Measurements from ENCODE around the gene SEPHS2. TPM values are rescaled to one million over a fixed set of nuclear protein-coding genes. Genes with fewer than 3 reads are reported as not detected.

SEPHS2 gene
- total and polyA plus RNA-seq, 8 donors: 30.7 to 167 (median 43.6) TPM

DNA sequence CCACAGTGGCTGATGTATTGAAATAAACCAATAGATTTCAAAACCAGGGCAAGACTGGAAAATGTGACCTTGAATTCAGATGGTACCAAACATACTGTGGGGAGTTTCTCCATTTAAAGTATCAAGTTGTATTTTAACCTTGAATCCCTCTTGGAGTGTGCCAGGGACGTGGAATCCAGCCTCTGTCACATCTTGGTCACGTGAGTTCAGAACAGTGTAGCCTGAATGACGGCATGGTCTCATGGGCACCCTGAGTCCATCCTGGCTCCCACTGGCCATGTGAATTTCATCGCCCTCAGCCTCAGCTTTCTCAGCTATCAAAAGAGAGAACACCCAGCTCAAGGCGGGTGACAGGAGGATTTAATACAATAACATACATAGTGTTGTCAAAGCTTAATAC is 31.5 kb downstream of the SEPHS2 start:
- H3K27ac ChIP-seq: peak overlapping the region in 1 of 5 donors; percentile 0
- WGBS, 5 donors: 88 to 91% (median 90%) methylated on average over 5 of the region's 5 CpGs
- no peak overlapping the region for H3K4me3 ChIP-seq
- peaks cover 14 to 31% (median 25%) of the 10 kb centered on the region in 4 donors for H3K4me1 ChIP-seq
- no peak for DNase-seq
- no peaks in the 10 kb centered on the region for H3K9me3 ChIP-seq
- H3K36me3 ChIP-seq: peaks cover 9 to 30% (median 15%) of the 10 kb centered on the region in 4 donors
- H3K27me3 ChIP-seq: no peaks in the 10 kb centered on the region
- intact Hi-C loops (cut with DNase I; ENCODE audit: low total_unique reads): loop anchor here (10.0 kb wide), 1 partner anchor 49 kb away; no protein-coding TSS in a partner anchor
- TF ChIP-seq, protein P1, sequence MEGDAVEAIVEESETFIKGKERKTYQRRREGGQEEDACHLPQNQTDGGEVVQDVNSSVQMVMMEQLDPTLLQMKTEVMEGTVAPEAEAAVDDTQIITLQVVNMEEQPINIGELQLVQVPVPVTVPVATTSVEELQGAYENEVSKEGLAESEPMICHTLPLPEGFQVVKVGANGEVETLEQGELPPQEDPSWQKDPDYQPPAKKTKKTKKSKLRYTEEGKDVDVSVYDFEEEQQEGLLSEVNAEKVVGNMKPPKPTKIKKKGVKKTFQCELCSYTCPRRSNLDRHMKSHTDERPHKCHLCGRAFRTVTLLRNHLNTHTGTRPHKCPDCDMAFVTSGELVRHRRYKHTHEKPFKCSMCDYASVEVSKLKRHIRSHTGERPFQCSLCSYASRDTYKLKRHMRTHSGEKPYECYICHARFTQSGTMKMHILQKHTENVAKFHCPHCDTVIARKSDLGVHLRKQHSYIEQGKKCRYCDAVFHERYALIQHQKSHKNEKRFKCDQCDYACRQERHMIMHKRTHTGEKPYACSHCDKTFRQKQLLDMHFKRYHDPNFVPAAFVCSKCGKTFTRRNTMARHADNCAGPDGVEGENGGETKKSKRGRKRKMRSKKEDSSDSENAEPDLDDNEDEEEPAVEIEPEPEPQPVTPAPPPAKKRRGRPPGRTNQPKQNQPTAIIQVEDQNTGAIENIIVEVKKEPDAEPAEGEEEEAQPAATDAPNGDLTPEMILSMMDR (IDR thresholded peaks at IDR 0.05): no peak

DNA sequence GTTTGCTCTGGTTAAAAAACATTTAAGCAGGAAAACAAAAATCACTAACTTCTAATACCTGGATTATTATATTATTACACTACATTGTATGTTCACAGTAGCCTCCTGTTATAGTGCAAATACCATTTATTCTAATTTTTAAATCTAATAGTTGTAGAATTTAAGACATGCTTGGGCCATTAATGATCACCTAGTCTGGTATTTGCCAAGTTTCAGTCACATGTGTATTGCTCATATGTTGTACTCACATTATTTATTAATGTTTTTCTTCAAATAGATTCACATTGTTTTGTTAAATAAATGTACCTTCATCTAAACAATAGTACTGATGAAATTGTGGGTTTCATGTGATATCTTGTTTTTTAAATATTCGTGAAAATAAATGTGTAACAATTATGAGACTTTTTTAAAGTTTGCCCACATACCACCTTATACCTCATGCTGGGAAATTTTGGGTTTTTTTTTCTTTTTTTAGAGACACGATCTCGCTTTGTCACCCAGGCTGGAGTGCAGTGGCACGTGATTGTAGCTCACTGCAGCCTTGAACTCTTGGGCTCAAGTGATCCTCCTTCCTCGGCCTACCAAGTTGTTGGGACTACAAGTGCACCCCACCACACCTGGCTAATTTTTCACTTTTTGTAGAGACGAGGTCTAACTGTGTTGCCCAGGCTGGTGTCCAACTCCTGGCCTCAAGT is 32.4 kb downstream of the SEPHS2 start:
- H3K27me3 ChIP-seq: no peaks in the 10 kb centered on the region
- H3K9me3 ChIP-seq: no peaks in the 10 kb centered on the region
- no peak overlapping the region for H3K4me3 ChIP-seq
- intact Hi-C loops (cut with DNase I; ENCODE audit: low total_unique reads): loop anchor here (10.0 kb wide), 1 partner anchor 48 kb away; no protein-coding TSS in a partner anchor
- no peak for TF ChIP-seq POLR2A (IDR thresholded peaks at IDR 0.05)
- H3K4me1 ChIP-seq: peaks cover 23 to 35% (median 28%) of the 10 kb centered on the region in 4 donors
- peak overlapping the region in 1 of 5 donors; percentile 0 for H3K27ac ChIP-seq
- WGBS, 5 donors: 86 to 92% (median 90%) methylated on average over 6 of the region's 6 CpGs
- H3K36me3 ChIP-seq: peaks cover 9 to 30% (median 15%) of the 10 kb centered on the region in 4 donors
- no peak for DNase-seq

DNA sequence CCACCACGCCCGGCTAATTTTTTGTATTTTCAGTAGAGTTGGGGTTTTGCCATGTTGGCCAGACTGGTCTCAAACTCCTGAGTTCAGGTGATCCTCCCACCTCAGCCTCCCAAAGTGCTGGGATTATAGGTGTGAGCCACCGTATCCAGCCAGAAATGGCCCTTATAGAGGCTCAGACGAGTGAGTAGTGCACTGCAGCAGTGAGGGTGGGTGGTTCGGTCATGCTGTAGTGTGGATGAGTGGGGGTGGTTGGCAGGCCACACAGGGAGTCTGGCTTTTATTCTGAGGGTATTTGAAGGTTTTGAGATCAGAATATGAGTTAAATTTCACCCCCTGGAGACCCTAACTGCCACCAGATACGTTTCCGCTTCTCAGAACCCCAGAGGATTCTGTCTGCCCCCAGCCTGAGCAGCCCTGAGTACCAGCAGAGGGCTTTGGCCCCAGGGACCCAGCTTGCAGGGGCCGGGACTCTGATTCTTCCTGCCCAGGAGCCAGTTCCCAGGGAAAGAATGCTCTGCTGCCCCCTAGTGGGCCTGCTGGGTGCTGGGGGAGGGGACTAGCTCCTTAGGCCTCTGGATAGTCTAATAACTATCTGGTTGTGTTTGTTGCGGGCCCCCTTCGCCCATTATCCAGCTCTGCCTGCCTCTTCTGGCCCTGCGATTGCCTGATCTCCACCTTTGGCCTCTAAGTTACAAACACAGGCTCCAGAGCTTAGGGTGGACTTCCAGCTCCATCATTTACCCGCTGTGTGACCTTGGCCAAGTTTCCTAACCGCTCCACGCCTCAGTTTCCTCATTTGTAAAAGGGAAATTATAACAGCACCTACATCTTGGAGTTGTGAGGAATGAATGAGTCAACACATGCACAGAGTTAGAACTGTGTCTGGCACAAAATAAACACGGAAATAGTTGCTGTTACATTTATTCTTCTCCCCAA is 36.3 kb downstream of the SEPHS2 start:
- TF ChIP-seq EP300 (IDR thresholded peaks at IDR 0.05) (no peak), POLR2AphosphoS5 (IDR thresholded peaks at IDR 0.05) (peak in 2 of 3 donors; percentile 42 to 65)
- TF ChIP-seq, protein P1 (IDR thresholded peaks at IDR 0.05): peak in 5 of 7 experiments; percentile 77 to 94 (median 89)

DNA sequence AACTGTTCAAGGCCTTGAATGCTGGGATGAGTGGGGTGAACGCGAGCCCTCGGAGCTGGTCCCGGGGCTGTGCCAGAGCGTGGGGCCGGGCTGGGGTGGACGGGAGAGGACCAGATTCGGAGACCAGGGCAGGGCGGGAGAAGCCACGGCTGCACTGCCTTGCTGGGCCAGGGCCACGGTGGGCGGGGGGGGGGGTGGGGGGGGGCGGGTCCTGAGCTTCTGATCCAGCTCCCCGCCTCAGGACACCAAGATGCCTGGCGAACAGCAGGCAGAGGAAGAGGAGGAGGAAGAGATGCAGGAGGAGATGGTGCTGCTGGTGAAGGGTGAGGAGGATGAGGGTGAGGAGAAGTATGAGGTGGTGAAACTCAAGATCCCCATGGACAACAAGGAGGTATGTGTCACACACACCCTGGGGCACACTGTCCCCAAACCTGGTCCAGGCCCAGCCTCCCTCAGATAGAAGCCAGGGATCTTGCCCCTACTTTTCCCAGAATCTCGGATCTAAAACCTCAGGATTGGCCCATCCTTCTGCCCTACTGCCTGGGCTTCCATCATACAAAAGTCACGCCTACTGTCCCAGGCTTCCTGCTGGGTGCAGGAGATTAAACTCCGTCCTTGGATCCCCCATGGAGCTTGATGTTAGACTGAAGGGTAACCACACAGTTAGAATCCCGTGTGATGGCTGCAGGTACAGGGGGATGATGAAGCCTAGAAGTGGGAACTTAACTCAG is 37.7 kb downstream of the SEPHS2 start:
- intact Hi-C loops (cut with DNase I; ENCODE audit: low total_unique reads): no loop called here
- WGBS, 5 donors: 11 to 19% (median 14%) methylated on average over 9 to 18 of the region's 19 CpGs
- no peaks in the 10 kb centered on the region for H3K27me3 ChIP-seq
- H3K9me3 ChIP-seq: no peaks in the 10 kb centered on the region
- peaks cover 8 to 17% (median 11%) of the 10 kb centered on the region in 4 donors for H3K36me3 ChIP-seq
- H3K4me1 ChIP-seq: peaks cover 21 to 38% (median 31%) of the 10 kb centered on the region in 4 donors
- peak overlapping the region; percentile 88 to 93 (median 90) for H3K27ac ChIP-seq
- H3K4me3 ChIP-seq: peak overlapping the region; percentile 56 to 77 (median 64)
- TF ChIP-seq POLR2A (IDR thresholded peaks at IDR 0.05): no peak
- TF ChIP-seq, protein P1 (IDR thresholded peaks at IDR 0.05): no peak
- no peak for TF ChIP-seq POLR2AphosphoS5 (IDR thresholded peaks at IDR 0.05)
- TF ChIP-seq EP300 (IDR thresholded peaks at IDR 0.05): no peak
- no peak for DNase-seq

More for the DNA sequence above, 36.3 kb downstream of the SEPHS2 start:
- Histone ChIP-seq H3K4me3 (peak overlapping the region in 1 of 4 donors; percentile 9), H3K27me3 (no peaks in the 10 kb centered on the region), H3K4me1 (peaks cover 21 to 38% (median 31%) of the 10 kb centered on the region in 4 donors), H3K9me3 (no peaks in the 10 kb centered on the region), H3K36me3 (peaks cover 9 to 28% (median 15%) of the 10 kb centered on the region in 4 donors), H3K27ac (peak overlapping the region in 4 of 5 donors; percentile 24 to 88 (median 44))
- WGBS, 5 donors: 39 to 45% (median 40%) methylated on average over 15 of the region's 15 CpGs
- intact Hi-C loops (cut with DNase I; ENCODE audit: low total_unique reads): loop anchor here (10.0 kb wide), 1 partner anchor 45 kb away; no protein-coding TSS in a partner anchor
- peak; percentile 93 to 96 for DNase-seq

All from stomach (tissue), 9 donors.